CD4-positive, alpha-beta T cell treated with Interleukin-15 for 1 hour (primary cell): Measurements from ENCODE around the gene AOC1.
A peak's percentile ranks its signal among the peaks of the same experiment; 100 is the strongest.
"Not testable (repeated sequence)": the region's sequence is repeated elsewhere in the genome, so short reads cannot be mapped to it uniquely, and the experiment has no call there.

Experiments
- DNase-seq: peaks from one replicate; pipeline ENCODE4 v3.0.0-alpha.2; 2020

Gene AOC1

DNA sequence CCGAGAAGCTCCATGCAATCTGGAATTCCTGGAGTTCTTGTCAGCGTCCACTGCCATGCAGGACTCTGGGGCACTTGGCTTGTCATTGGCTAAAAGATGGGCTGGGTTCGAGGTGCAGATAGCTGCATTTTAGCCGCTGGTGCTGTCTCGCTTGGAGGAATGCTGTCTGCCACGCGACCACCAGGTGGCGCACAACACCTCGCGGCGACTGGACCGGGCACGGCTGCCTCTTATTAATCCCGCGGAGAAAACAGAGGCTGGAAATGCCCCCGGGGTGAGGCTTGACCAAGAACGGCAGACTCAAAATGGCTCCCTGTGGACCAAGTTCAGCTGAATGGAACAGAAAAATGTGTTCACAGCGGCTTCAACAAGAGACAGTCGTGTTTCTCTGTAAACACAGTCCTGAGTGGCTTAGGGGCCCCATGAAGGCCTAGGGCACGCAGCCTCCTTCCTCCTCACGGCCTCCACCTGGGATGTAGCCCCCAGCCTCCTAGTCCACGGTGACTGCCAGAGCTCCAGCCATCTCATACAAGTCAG lies 46.2 kb downstream of the AOC1 start:
- peak; percentile 69 for DNase-seq

DNA sequence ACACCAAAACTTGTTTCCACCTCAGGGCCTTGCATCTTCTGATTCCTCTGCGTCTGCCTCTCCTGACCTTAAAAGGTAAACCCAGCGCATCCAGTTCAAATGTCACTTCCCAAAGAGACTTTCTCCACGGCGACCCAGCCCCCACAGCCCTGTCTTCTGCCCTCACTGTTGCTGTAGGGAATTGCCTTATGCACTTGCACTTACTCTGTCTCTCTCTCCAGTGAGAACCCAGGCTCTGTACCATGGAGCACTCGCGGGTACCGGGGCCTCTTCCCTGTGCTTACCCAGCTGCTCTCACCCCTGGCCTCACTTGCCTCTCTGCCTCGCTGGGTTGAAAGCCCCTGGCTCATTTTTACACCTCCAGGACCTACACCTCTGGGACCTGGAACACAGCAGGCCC lies 48.4 kb downstream of the AOC1 start:
- DNase-seq = no peak

DNA sequence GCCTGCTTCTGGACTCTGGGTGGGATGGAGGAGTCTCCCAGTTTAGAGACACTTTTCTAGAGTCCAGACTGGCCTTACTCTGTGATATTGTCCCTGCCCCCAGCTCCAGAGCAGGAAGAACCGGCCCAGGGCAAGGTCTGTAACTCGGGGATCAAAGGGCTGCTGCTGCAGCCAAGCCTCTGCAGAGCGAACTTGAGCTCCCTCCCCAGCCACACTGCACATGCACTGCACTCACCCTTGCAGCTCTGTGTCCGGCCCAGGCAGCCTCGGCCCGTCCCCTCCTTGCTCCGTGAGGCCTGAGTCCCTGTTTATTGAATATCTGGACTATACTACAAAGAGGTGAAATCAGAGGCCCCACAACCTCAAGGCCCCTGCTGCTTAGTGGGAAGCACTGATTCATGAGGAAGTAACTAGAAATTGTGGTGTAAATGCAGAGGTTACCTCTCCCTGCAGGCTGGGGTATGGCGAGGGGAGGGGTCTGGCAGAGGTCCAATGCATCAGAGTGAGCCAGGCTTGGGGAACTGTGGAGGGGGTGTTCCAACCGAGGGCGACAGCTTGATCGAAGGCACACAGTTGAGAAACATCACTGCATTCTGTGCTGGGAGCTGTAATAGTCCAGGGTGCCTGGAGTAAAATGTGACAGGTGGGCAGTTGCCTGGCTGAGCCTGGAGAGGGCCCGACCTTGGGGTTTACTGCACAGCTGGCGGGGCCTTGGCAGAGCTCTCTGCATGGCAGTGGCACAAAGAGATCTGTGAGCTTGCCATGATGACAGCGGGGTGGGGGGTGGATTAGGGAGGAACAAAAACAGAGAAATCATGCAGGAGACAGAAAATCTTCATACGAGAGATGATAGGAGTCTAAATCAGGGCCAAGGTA lies 49.1 kb downstream of the AOC1 start:
- DNase-seq = no peak

DNA sequence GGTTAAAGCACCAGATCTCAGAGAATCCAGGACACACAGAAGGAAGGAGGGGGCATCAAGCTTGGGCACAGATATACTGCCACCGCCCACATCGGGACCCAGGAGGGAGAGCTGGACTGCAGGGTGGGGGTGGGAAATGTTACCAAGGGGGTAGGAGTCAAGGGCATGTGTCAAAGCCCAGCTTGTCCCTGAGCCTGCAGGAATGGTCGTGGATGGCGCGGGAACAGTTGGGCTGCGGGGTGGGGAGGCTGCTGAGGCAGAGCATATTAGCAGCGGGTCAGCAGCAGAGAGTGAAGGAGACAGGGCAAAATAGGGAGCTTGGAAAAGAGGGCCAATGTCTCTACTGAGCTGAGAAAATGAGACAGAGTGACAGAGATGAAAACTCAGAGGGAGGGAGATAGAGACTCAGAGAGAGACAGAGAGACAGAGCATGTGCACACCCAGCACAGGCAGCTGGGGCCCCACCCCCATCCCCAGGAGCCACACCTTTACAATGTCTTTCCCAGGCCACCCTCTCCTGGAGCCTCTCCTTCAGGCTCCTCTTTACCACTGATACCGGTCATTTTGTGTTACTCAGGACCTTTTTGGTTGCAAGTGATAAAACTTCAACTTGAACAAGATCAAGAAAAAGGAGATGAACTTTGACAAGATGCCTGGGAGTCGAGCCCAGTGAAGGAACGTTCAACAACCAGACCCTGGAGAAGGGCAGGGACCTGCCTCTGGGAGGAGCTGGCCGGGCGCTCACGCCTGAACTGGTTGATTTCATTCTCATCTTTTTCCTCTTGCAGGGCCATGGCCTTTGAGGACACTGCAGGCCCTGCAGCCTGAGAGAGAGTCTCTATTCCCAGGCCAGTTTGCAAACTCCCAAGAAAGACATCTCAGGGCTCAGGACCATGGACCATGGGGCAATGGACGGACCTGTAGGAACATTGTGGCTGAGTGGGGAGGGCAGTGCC lies 50.0 kb downstream of the AOC1 start:
- DNase-seq = no peak

DNA sequence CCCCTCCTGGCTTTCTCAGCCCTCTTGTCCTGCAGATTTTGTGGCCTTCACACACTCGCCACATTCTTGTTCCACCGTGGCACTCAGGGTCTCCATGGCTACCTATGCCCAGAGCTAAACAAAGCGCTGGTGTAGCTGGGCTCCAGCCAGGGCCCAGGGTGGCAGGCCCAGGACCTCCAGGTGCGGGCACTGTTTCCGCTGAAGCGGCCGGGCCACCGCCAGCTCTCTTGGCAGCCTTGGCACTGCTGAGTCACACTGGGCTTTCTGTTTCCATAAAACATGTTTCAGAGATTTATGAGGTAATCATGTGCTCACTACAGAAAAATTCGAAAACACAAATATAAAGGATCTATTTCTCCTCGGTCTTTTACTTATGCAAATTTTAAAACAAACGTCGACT lies 51.3 kb downstream of the AOC1 start:
- DNase-seq = no peak

DNA sequence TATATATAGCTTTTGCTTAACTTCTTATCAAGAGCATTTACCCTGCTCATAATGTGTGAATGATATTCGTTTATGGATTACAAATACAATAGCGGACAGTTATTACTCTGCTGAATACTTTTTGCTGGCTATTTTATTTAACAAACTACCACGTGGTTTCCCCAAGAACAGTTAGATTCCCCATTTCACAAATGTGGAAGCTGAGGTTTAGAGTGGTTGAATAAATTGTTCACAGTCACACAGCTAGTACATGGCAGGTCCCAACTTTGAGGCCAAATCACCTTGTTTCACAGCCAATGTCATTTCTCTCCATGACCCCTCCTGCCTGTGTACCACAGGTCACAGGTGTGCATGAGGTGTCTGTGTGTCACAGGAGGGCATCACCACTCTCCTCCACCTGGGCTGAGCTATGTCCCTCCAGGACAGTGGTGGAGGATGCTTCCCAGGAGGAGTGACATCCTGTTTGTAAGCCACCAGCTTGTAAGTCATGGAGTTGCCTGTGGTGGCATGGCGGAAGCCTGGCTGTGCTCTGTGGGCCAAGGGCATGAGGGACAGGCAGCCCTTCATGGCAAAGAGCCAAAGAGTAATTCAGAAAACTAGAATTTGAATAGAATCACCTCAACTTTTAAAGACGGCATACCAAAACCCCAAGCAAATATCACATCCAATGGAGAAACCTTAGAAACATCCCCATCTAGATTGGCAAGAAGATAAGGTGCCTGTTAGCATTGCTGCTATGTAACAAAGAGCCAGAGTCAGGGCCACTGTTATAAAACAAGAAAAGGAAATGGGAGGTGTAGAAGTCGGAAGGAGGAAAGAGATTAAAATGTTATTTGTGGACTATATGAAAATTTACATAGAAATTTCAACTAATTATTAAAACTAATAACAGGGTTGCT lies 51.9 kb downstream of the AOC1 start:
- DNase-seq = no peak

DNA sequence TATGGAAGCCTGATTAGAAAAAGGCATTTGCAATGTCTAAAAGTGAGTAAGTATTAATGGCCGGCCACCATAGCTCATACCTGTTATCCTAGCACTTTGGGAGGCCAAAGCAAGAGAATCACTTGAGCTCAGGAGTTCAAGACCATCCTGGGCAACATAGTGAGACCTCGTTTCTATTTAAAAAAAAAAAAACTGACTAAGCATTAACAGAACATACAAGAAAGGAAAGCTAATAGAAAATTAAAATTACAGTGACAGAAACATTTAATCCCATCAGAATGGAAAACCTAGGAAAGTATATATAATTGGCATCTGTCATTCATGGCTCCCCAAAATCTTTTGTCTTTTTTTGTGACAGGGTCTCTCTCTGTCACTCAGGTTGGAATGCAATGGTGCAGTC lies 55.9 kb downstream of the AOC1 start:
- no peak for DNase-seq

DNA sequence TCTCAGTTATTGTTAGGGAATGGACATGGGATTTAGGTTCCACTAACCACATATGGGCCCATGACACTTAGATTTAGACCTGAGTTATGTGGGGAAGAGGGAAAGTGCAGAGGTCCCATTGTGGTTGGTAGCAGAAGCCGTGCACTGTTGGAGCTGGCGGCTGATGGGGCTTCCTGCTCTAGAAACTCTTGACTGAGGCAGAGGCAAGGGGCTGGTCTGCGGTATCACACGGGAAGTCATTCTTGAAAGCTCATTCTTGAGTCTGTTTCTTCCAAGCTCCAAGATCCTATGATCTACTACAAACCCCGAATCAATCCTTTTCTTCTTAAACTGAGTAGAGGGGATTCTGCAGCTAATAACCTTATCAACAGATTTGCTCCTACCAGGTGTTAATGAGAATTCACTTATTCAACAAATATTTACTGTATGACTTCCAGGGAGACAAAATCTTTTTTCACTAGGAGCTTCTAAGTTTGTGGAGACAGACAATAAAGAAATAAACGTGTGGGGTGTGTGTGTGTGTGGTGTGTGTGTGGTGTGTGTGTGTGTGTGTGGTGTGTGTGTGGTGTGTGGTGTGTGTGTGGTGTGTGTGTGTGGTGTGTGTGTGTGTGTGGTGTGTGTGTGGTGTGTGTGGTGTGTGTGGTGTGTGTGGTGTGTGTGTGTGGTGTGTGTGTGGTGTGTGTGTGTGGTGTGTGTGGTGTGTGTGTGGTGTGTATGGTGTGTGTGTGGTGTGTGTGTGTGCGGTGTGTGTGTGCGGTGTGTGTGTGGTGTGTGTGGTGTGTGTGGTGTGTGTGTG lies 57.1 kb downstream of the AOC1 start:
- DNase-seq = peak; percentile 39

DNA sequence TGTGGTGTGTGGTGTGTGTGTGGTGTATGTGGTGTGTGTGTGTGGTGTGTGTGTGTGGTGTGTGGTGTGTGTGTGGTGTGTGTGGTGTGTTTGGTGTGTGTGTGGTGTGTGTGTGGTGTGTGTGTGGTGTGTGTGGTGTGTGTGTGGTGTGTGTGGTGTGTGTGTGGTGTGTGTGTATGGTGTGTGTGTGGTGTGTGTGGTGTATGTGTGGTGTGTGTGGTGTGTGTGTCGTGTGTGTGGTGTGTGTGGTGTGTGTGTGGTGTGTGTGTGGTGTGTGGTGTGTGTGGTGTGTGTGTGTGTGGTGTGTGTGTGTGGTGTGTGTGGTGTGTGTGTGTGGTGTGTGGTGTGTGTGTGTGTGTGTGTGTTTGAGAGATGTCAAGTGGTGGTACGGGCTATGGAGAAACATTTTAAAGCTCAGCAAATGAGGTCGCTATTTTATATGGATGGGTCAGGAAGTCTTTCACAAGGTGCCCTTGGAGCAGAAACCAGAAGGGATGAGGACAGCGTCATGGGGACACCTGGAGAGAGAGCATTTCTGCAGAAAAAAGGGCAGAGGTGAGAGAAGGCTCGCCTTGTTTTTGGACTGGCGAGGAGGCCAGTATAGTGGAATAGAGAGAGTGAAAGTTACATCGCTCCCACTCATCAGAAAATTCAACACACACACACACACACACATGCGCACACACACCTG lies 58.1 kb downstream of the AOC1 start:
- not testable (repeated sequence) for DNase-seq

DNA sequence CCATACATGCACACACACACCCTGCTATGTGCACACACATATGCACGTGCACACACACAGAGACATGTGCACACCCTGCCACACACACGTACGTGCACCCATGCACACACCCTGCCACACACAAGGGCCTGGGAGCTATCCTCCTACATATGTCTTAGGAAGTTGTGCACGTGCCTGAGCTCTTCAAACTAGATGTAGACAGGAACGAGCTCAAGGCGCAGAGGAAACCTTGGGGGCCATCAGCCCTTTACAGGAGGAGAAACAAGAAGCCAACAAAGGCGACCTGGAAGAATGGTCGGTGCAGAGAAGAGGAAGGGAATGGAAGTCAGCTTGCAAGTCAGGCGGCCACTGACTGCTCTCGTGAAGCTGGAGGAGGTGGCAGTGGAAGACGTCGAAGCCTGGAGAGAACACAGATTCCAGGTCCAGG lies 58.7 kb downstream of the AOC1 start:
- DNase-seq = no peak
